LoVo (cell line): ENCODE measurements around the gene COPE.
"Not testable (repeated sequence)": the region's sequence is repeated elsewhere in the genome, so short reads cannot be mapped to it uniquely, and the experiment has no call there.

Experiments used
- DNase-seq: peaks from one replicate; pipeline ENCODE4 v3.0.0-alpha.2; 2016; ENCODE audit warnings: low spot score

COPE gene

GRCh38 chr19:18940769-18941627 lies 21.8 kb upstream of the COPE start, which contains the start of gene HOMER3:
HOMER3 (minus strand) TSS chr19:18941217; CDS start chr19:18938982, 2,235 bp downstream.
- DNase-seq, result peak; percentile 73

DNA sequence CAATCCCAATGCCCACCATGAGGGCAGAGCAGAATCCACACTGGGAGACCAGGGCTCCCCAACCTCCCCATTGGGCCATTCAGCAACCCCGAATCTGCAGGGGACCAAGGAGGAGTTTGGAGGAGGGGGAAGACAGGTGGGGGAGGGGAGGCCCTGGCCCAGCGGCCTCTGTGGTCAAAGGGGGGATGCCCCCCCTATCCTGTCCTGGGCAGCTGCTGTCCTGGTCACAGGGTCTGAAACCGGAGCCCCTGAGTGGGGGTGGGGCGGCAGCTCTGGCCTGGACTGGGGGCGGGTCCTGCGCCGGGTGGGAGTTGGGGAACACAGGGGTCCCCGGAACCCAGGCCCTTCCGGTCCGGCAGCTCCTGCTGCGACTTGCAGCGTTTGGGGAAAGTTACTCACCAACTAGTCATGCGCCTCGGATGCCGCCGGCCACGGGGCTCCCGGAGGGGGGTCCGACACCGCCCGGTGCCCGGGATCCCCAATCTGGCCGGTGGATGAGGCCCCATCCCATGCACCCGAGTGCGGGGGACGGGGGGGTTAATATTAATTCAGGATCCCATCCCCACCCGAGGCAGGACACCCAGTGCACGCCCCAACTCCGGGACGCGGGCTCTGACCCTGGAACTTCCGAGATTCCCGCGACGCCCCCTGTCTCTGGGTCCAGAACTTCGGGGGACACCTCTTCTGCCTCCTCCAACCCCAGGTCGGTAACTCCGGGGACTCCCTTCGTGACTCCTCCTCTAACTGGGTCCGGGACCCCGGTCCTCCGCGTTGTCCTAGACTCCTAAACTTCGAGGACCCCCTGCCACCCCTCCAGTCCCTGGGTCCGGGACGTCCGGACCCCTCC lies 21.0 kb upstream of the COPE start:
- DNase-seq, result peak; percentile 31

DNA sequence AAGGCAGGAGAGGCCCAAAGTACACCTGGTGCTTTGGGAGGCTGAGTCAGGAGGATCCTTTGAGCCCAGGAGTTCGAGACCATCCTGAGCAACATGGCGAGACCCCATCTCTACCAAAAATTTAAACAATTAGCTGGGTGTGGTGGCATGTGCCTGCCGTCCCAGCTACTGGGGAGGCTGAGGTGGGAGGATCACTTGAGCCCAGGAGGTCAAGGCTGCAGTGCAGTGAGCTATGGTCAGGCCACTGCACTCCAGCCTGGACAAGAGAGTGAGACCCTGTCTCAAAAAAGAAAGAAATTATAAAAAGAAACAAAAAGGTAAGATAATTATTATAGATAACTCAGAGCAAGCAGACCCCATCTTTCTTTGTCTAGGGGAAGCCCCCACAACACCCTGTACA lies 20.0 kb upstream of the COPE start:
- no peak for DNase-seq

DNA sequence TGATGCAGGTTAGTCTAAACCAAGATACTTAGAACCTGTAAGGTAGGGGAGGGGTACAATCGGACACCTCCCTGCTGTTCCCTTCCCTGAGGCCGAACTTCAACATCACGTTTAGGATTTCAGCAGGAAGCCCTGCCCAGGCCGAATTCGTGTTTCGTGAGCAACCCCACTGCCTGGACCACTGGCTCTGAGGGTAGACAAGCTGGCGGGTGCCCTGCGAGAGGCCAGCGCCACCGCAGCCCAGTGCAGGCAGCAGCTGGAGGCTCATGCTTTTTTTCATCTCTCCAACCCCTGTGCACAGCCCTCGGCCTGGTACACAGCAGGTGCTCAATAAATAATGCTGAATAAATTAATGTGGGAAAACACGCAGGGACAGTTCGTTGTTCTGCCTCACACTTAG lies 14.1 kb upstream of the COPE start:
- no peak for DNase-seq

- DNase-seq, result no peak
Observed at GRCh38 chr19:18932216-18932841, 13.1 kb upstream of the COPE start.

DNA sequence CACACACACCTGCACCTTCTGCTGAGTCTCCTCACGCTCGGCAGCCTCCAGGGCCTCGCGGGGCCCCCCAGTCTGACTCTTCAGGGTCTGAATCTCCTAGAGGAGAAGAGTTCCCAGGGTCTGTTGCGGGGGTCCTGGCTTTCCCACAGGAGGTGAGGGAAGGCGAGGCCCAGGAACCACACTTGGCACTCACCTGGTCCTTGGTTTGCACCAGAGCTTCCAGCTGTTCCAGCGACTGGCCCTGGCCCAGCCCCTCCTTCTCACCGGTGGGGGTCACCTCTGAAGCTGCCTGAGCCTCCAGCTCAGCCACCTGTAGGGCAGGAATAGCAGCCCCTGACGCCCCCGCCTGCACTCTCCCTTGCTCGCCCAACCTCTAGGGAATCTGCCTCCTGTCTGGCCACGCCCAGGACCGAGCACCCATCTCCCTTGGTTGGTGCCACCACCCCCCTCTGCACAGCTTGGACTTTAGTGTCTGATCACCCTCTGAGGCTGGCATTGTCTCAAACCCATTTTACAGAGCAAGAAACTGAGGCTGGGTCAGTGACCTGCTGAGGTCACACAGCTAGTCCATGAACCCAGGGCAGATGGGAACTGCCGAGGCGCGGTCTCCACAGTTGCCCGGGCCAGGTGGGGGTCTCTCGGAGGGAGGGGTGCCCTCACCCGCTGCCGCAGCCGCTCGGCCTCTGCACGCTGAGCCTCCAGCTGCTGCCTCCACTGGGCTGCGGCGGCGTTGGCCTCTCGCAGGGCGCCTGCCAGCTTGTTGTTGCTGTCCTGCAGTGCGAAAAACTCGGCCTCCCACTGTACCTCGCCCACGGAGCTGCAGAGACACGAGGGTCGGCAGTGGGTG lies 12.4 kb upstream of the COPE start:
- DNase-seq, result no peak

GRCh38 chr19:18929311-18929710 lies 10.1 kb upstream of the COPE start:
- no peak for DNase-seq

GRCh38 chr19:18928018-18928805 lies 9.0 kb upstream of the COPE start:
- DNase-seq, result no peak

DNA sequence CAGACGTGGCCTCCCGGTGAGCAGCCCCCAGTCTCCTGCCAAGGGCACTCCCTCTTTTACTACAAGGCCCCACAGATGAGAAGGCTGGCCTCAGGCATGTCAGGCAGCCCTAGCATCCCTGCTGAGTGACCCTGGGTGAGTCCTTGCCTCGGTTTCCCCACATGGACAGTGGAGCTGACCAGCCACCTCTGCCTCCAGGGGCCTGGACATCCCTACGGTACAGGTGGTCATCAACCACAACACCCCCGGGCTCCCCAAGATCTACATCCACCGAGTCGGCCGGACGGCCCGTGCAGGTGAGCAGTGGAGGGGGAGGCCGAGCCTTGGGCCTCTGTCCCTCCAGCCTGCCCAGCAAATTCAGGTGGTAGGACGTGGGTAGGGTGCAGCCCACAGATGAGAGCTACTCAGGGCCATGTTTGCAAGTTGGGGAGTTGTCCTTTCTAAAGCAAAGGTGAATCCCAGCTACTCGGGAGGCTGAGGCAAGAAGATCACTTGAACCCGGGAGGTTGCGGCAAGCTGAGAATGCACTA lies 5.6 kb upstream of the COPE start:
- no peak for DNase-seq

GRCh38 chr19:18922228-18922985 lies 3.2 kb upstream of the COPE start:
- DNase-seq, result no peak

DNA sequence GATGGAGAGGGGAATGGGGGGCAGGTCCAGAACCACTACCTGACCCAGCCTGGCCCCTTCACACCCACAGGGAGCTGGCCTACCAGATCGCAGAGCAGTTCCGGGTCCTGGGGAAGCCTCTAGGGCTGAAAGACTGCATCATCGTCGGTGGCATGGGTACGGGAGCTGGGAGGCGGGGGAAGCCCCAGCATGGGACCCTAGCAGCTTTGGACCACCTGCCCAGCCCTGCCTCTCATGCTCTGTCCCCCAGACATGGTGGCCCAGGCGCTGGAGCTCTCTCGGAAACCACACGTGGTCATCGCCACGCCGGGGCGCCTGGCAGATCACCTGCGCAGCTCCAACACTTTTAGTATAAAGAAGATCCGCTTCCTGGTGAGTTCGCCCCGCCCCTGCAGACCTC lies 2.4 kb upstream of the COPE start:
- DNase-seq, result no peak

DNA sequence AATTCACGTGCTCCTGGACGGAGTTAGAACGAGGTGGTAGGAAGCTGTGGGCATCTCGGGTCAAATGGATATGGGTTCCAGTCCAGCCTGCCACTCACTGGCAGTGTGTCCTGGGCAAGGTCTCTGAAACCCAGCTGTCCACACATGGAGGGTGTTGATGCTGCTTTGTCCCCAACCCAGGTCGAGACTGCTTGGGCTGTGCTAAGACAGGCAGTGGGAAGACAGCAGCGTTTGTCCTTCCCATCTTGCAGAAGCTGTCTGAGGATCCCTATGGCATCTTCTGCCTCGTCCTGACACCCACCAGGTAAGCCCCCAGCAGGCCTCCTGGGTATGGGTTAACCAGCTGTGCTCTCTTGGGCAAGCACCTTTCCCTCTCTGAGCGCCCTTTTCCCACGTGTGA lies 1.2 kb upstream of the COPE start:
- no peak for DNase-seq

GRCh38 chr19:18919900-18920214 lies 670 bp upstream of the COPE start:
- DNase-seq, result no peak

- not testable (repeated sequence) for DNase-seq
Observed at GRCh38 chr19:18917593-18917992, 1.6 kb downstream of the COPE start.

- no peak for DNase-seq
Observed at GRCh38 chr19:18915639-18916038, 3.5 kb downstream of the COPE start.

- DNase-seq, result no peak
Observed at GRCh38 chr19:18913466-18913865, 5.7 kb downstream of the COPE start.

DNA sequence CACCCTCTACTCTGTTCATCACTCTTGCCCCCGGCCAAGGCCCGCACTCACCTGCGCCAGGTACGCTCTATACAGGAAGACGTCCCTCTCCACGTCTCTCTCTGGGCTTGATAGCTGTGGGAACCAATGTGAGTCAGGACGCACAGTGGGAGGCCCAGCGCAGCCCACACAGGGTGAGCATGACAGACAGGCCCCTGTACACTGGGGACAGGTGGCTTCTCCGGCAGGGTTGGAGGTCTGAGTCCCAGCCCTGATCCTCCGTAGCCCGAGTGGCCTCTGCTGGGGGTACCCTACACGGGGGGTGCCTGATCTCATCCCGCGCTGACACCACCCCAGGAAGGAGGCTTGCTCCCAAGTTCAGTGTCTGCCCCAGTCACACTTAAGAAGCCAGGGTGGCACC lies 6.3 kb downstream of the COPE start:
- DNase-seq, result no peak

DNA sequence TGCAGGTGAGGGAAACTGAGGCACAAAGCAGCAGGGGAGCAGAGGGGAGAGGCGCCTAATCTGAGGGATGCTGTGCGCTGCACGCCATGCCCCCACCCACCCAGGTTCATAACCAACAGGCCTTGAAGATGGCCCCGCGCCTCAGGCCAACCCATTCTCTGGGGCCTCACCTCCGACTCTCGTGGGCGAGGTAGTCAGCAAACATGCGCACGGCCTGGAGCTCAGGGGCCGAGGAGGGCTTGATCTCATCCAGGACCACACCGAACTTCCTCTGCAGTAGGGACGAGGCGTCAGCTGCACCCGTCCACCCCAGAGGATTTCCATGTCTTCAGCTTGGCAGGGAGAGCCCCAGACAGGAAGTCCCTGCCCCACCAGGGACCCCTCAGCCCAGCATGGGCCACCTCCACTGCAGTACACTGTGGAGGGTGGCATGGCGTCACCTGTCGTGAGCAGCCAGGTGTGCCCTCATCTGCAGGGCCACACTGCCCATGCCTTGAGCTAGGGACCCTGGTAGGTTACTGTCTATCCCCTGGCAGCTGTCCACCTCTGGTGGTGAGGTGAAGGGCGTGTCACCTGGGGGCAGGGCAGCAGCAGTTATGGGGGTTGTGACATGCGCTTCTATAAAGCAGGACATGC lies 8.3 kb downstream of the COPE start:
- DNase-seq, result no peak

DNA sequence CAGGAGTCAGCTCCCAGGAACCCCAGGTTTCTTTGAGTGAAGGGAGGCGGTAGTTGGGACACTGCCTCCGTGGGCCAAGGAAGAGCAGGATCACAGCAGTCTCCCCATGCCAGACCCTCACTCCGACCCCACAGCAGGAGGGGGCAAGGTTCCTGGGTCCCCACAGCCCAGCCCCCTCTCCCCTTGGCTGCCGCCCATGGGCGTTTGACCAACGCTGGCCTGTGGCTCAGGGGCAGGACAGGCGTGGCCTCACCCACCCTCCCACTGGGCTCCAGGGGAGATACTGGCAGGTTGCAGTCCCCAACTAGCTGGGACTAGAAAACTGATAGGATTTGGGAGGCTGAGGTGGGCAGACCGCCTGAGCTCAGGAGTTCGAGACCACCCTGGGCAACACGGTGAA lies 9.2 kb downstream of the COPE start:
- no peak for DNase-seq
